Keratinocyte (primary cell): ENCODE data around the gene SORBS2.

ENCODE experiments used
- CTCF ChIP-seq, 3 experiments: IDR thresholded peaks in 1 of 3; conservative IDR thresholded peaks in 1 of 3; optimal IDR thresholded peaks in 1 of 3; 2 replicates in 2 of 3; 3 replicates in 1 of 3; pipeline versions ENCODE3 to v1.5.1; 2011; ENCODE audit warnings: low read length in 3 of 3, mild to moderate bottlenecking in 3 of 3, moderate library complexity in 2 of 3, control low read depth in 1 of 3, inconsistent platforms in 1 of 3; ENCODE audit not compliant: insufficient read depth in 2 of 3; ENCODE audit errors: extremely low read depth in 1 of 3
- EZH2 ChIP-seq: IDR thresholded peaks from one replicate; pipeline ENCODE4 v1.6.1; 2012; ENCODE audit warnings: inconsistent platforms, mild to moderate bottlenecking, low read length, moderate library complexity

GRCh38 chr4:185825737-185826136, 13.7 kb upstream of the SORBS2 start:
- TF ChIP-seq CTCF (optimal IDR thresholded peaks at IDR 0.05 in 1 of 3, IDR thresholded peaks at IDR 0.05 in 1 of 3, conservative IDR thresholded peaks at IDR 0.05 in 1 of 3; ENCODE audit: extremely low read depth in 1 of 3, insufficient read depth in 2 of 3, low read length in 3 of 3), result no peak
- no peak for TF ChIP-seq EZH2
